Neuronal stem cell (in vitro differentiated cells): ENCODE measurements around the gene FLT4.

Experiments
- DNase-seq: peaks from one replicate; pipeline ENCODE4 v3.0.0-alpha.2; 2013; ENCODE audit warnings: low spot score
- H2AFZ ChIP-seq: one replicate; pipeline ENCODE4 v1.6.1; 2013; ENCODE audit warnings: mild to moderate bottlenecking, low read length, inconsistent platforms
- H2AK5ac ChIP-seq: 2 replicates; pipeline ENCODE4 v1.6.1; 2013; ENCODE audit warnings: low read depth, mild to moderate bottlenecking, inconsistent platforms, low read length, moderate library complexity, mixed read lengths
- H2BK120ac ChIP-seq: 2 replicates; pipeline ENCODE4 v1.6.1; 2013; ENCODE audit warnings: low read depth, mild to moderate bottlenecking, inconsistent platforms, low read length, moderate library complexity, mixed read lengths
- H2BK12ac ChIP-seq: one replicate; pipeline ENCODE4 v1.6.1; 2013; ENCODE audit warnings: low read length, inconsistent platforms
- H2BK15ac ChIP-seq: 2 replicates; pipeline ENCODE4 v1.6.1; 2013; ENCODE audit warnings: mild to moderate bottlenecking, low read length, inconsistent platforms, mixed read lengths
- H2BK5ac ChIP-seq: one replicate; pipeline ENCODE4 v1.6.1; 2013; ENCODE audit warnings: inconsistent platforms, mild to moderate bottlenecking, low read length, moderate library complexity
- H3K14ac ChIP-seq: one replicate; pipeline ENCODE4 v1.6.1; 2013; ENCODE audit warnings: low read length, inconsistent platforms
- H3K18ac ChIP-seq: 2 replicates; pipeline ENCODE4 v1.6.1; 2013; ENCODE audit warnings: low read length, inconsistent platforms
- H3K23ac ChIP-seq: 2 replicates; pipeline ENCODE4 v1.6.1; 2013; ENCODE audit warnings: low read depth, mild to moderate bottlenecking, mixed read lengths, low read length, inconsistent platforms; ENCODE audit not compliant: poor library complexity
- H3K27ac ChIP-seq: replicated peaks from 3 replicates; pipeline ENCODE4 v1.5.1; 2013; ENCODE audit warnings: low read length, inconsistent platforms
- H3K27me3 ChIP-seq, 3 experiments: 2 replicates each; pipeline ENCODE4 v1.6.1; 2013; ENCODE audit warnings: low read length in 3 of 3, mild to moderate bottlenecking in 2 of 3, inconsistent platforms in 1 of 3, low read depth in 1 of 3, mixed read lengths in 1 of 3, moderate library complexity in 1 of 3; ENCODE audit not compliant: control insufficient read depth in 3 of 3, insufficient read depth in 3 of 3
- H3K36me3 ChIP-seq, 2 donors: replicated peaks in 1 of 2; 2 replicates each; pipeline ENCODE4 v1.6.1; 2013; ENCODE audit warnings: low read length in 2 of 2; ENCODE audit not compliant: control insufficient read depth in 2 of 2, insufficient read depth in 2 of 2
- H3K4ac ChIP-seq: 2 replicates; pipeline ENCODE4 v1.6.1; 2013; ENCODE audit warnings: inconsistent platforms, mild to moderate bottlenecking, low read length, moderate library complexity
- H3K4me1 ChIP-seq, 2 donors: 1 replicate in 1 of 2; 2 replicates in 1 of 2; pipeline ENCODE4 v1.6.1; 2013; ENCODE audit warnings: low read length in 2 of 2, low read depth in 1 of 2; ENCODE audit not compliant: control insufficient read depth in 2 of 2, insufficient read depth in 1 of 2
- H3K4me2 ChIP-seq: one replicate; pipeline ENCODE4 v1.6.1; 2013; ENCODE audit warnings: mild to moderate bottlenecking, low read length, inconsistent platforms; ENCODE audit not compliant: insufficient read depth, poor library complexity, severe bottlenecking
- H3K4me3 ChIP-seq, 2 donors: 2 replicates each; pipeline ENCODE4 v1.5.1; 2013; ENCODE audit warnings: low read length in 2 of 2, mild to moderate bottlenecking in 2 of 2, inconsistent platforms in 1 of 2, moderate library complexity in 1 of 2
- H3K79me1 ChIP-seq: one replicate; pipeline ENCODE4 v1.6.1; 2013; ENCODE audit warnings: low read depth, mild to moderate bottlenecking, inconsistent platforms, low read length, moderate library complexity
- H3K9ac ChIP-seq: one replicate; pipeline ENCODE4 v1.6.1; 2013; ENCODE audit warnings: mild to moderate bottlenecking, low read depth, low read length, inconsistent platforms; ENCODE audit not compliant: poor library complexity
- H3K9me3 ChIP-seq, 2 donors: replicated peaks in 1 of 2; 2 replicates each; pipeline versions ENCODE3 to v1.6.1; 2013; ENCODE audit warnings: low read length in 2 of 2, mild to moderate bottlenecking in 2 of 2, inconsistent platforms in 1 of 2, low read depth in 1 of 2, mixed read lengths in 1 of 2, moderate library complexity in 1 of 2; ENCODE audit not compliant: control insufficient read depth in 2 of 2, insufficient read depth in 1 of 2
- H4K8ac ChIP-seq: one replicate; pipeline ENCODE4 v1.6.1; 2013; ENCODE audit warnings: low read depth, mild to moderate bottlenecking, inconsistent platforms, low read length, moderate library complexity
- H4K91ac ChIP-seq: one replicate; pipeline ENCODE4 v1.6.1; 2013; ENCODE audit warnings: low read length, low read depth, mild to moderate bottlenecking, inconsistent platforms; ENCODE audit not compliant: poor library complexity
- WGBS, 2 donors: extraction: QIAGEN DNeasy Blood & Tissue Kit; methylation state at CpG; one replicate each; pipeline ENCODE4 v1.1.7; 2013; ENCODE audit warnings: missing lambda C conversion rate in 2 of 2, mixed read lengths in 1 of 2; ENCODE audit not compliant: insufficient read length in 2 of 2, insufficient replicate concordance in 1 of 2; ENCODE audit errors: extremely low coverage in 2 of 2; 5-methylcytosine and 5-hydroxymethylcytosine counted together

The FLT4 gene

DNA sequence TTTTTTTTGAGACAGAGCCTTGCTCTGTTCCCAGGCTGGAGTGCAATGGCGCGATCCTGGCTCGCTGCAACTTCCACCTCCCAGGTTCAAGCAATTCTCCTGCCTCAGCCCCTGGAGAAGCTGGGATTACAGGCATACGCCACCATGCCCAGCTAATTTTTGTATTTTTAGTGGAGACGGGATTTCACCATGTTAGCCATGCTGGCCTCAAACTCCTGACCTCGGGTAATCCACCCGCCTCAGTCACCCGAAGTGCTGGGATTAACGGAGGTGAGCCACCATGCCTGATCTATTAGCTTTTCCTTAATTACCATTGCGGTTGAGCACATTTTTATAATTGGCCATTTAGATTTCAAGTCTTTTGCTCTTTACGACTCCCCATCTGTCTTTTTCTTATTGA is 2.9 kb upstream of the FLT4 start:
- peaks cover 1% of the 10 kb centered on the region for H3K79me1 ChIP-seq
- no peak overlapping the region for H2AK5ac ChIP-seq

DNA sequence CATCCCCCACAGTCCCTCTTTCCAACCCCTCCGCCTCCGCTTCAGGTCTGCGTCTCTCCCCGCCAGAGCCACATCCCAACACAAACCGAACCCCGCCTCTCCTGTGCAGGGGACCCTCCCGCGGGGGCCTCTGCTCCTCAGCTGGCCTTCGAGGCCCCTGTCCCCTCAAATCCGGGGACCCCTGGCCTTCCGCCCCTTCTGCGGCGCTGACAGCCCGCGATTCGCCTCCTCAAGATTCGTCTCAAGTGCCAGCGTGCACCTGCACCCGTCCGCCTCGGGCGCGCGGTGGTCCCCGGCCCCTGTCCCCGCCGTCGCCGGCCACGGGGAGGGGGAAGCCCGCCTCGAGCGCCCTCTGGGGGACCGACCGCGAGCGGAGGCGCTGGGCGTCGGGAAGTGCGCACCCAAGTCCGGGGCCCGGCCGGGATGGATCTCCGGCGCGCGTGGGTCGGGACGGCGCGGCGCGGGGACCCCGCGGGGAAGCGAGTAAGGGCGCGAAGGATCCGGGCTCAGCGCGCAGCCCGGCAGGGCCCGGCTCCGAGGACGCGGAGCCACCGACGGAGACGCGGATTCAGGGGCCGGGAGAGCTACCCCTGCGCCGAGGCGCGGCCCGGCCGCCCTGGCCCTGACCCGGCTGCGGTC is 623 bp downstream of the FLT4 start:
- no peak overlapping the region for H4K8ac ChIP-seq
- H3K36me3 ChIP-seq, result no peaks in the 10 kb centered on the region
- H3K23ac ChIP-seq, result no peak overlapping the region
- H2BK12ac ChIP-seq, result no peak overlapping the region
- H3K79me1 ChIP-seq, result peaks cover 3% of the 10 kb centered on the region
- peak overlapping the region; percentile 15 to 83 for H3K4me3 ChIP-seq
- no peak overlapping the region for H3K14ac ChIP-seq
- peaks cover 14 to 91% (median 38%) of the 10 kb centered on the region in 3 experiments for H3K27me3 ChIP-seq
- H2BK5ac ChIP-seq, result no peak overlapping the region
- peak overlapping the region; percentile 80 for H3K18ac ChIP-seq
- no peak overlapping the region for H3K27ac ChIP-seq
- no peaks in the 10 kb centered on the region for H3K9me3 ChIP-seq
- H2AK5ac ChIP-seq, result peak overlapping the region; percentile 1
- no peak overlapping the region for H2BK120ac ChIP-seq
- peak overlapping the region; percentile 44 for H3K9ac ChIP-seq
- WGBS, 2 donors, result no CpG with 5 or more reads among the region's 80 CpGs
- H2AFZ ChIP-seq, result peak overlapping the region; percentile 78
- H2BK15ac ChIP-seq, result peak overlapping the region; percentile 17
- no peak overlapping the region for H4K91ac ChIP-seq
- DNase-seq, result peak; percentile 55
- no peak overlapping the region for H3K4ac ChIP-seq
- peaks cover 0 to 2% of the 10 kb centered on the region in 2 donors for H3K4me1 ChIP-seq
- H3K4me2 ChIP-seq, result peak overlapping the region; percentile 80

More for the DNA sequence above, 2.9 kb upstream of the FLT4 start:
- no peak overlapping the region for H4K8ac ChIP-seq
- no peak overlapping the region for H3K9ac ChIP-seq
- no peak overlapping the region for H3K23ac ChIP-seq
- H3K4ac ChIP-seq, result no peak overlapping the region
- H2BK5ac ChIP-seq, result no peak overlapping the region
- DNase-seq, result no peak
- no peak overlapping the region for H2BK120ac ChIP-seq
- no peak overlapping the region for H3K27ac ChIP-seq
- H3K4me3 ChIP-seq, result no peak overlapping the region
- no peak overlapping the region for H4K91ac ChIP-seq
- no CpG with 5 or more reads among the region's 11 CpGs for WGBS, 2 donors
- no peak overlapping the region for H3K14ac ChIP-seq
- H3K9me3 ChIP-seq, result no peaks in the 10 kb centered on the region
- H3K36me3 ChIP-seq, result no peaks in the 10 kb centered on the region
- H3K27me3 ChIP-seq, result peaks cover 14 to 64% (median 35%) of the 10 kb centered on the region in 3 experiments
- H3K4me2 ChIP-seq, result no peak overlapping the region
- H2BK12ac ChIP-seq, result no peak overlapping the region
- H3K18ac ChIP-seq, result no peak overlapping the region
- H2AFZ ChIP-seq, result no peak overlapping the region
- no peak overlapping the region for H2BK15ac ChIP-seq
- peaks cover 0 to 2% of the 10 kb centered on the region in 2 donors for H3K4me1 ChIP-seq

DNA sequence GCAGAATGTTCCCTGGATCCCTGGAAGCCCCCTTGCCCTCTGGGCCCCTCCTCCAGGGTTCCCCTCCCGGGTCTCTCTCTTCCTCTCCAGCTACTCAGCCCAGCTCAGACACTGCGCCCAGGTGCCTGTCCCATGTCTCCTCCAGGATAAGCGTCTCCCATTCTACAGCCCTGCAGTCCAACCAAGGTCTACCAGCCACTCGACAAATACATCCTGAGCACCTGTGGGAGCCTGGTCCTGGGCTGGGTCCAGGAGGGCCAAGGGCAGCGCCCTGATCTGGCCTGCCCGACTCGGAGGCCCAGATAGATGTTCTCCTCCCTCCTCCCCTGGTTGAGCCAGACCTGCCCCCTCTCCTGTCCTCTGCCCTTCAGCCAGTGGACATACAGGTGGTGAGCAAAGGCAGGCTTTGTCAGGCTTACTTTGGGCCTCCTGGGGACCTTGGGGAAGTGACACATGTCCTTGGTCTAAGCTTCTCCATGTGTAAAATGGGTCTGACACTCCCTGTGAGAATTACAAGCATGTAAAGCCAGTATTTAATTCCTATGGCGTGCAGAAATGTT is 1.4 kb downstream of the FLT4 start:
- H2BK12ac ChIP-seq, result no peak overlapping the region
- H3K79me1 ChIP-seq, result peaks cover 3% of the 10 kb centered on the region
- no peak overlapping the region for H3K4me3 ChIP-seq
- H2BK120ac ChIP-seq, result no peak overlapping the region
- no peak overlapping the region for H2BK5ac ChIP-seq
- peak overlapping the region; percentile 1 for H2AK5ac ChIP-seq
- H3K4ac ChIP-seq, result no peak overlapping the region
- H3K9me3 ChIP-seq, result no peaks in the 10 kb centered on the region
- H3K27ac ChIP-seq, result no peak overlapping the region
- H3K23ac ChIP-seq, result no peak overlapping the region
- peaks cover 0 to 2% of the 10 kb centered on the region in 2 donors for H3K4me1 ChIP-seq
- H4K8ac ChIP-seq, result no peak overlapping the region
- H3K14ac ChIP-seq, result no peak overlapping the region
- H3K4me2 ChIP-seq, result peak overlapping the region; percentile 2
- no peak overlapping the region for H3K18ac ChIP-seq
- no peak for DNase-seq
- H3K27me3 ChIP-seq, result peaks cover 14 to 92% (median 38%) of the 10 kb centered on the region in 3 experiments
- H2BK15ac ChIP-seq, result no peak overlapping the region
- H4K91ac ChIP-seq, result no peak overlapping the region
- WGBS, 2 donors, result no CpG with 5 or more reads among the region's 8 CpGs
- H2AFZ ChIP-seq, result no peak overlapping the region
- no peaks in the 10 kb centered on the region for H3K36me3 ChIP-seq
- no peak overlapping the region for H3K9ac ChIP-seq

DNA sequence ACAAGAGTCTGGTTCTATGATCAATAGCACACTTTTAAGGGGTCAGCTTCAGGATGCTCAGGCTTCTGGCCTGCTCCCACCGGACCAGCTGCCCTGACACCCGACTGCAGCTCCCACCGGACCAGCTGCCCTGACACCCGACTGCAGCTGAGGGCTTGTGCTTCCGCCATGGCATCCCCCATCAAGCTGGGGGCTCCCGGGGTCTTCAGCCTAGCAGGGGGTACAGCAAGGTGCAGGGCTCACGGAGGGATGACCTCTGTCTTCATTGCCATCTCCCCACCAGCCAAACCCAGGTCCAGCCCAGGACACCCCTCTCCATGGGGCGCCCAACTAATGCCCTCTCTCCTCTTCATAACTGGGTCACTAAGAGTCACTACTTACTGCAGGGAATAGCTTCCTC is 1.9 kb downstream of the FLT4 start:
- Histone ChIP-seq H3K14ac (no peak overlapping the region), H3K4me2 (no peak overlapping the region), H2AK5ac (no peak overlapping the region), H2AFZ (no peak overlapping the region), H2BK5ac (no peak overlapping the region), H3K27ac (no peak overlapping the region), H2BK120ac (no peak overlapping the region), H4K8ac (no peak overlapping the region), H3K9ac (no peak overlapping the region), H3K79me1 (peaks cover 3% of the 10 kb centered on the region), H3K18ac (no peak overlapping the region), H3K23ac (no peak overlapping the region), H3K4me3 (no peak overlapping the region), H2BK12ac (no peak overlapping the region), H3K9me3 (no peaks in the 10 kb centered on the region), H3K27me3 (peaks cover 14 to 92% (median 38%) of the 10 kb centered on the region in 3 experiments), H2BK15ac (no peak overlapping the region), H4K91ac (no peak overlapping the region), H3K4ac (no peak overlapping the region), H3K4me1 (peaks cover 0 to 2% of the 10 kb centered on the region in 2 donors), H3K36me3 (no peaks in the 10 kb centered on the region)
- no CpG with 5 or more reads among the region's 8 CpGs for WGBS, 2 donors
- DNase-seq, result no peak
